HEK293 (cell line): ENCODE data around the gene COL24A1.

Source experiments
- CTCF ChIA-PET: fragments of 350-600 bp; formaldehyde crosslinking; extraction: SDS; loops from one replicate; lab custom pipeline; 2021; ENCODE audit warnings: antibody characterized with exemption; lab: Yijun Ruan, JAX
- POLR2A ChIA-PET: fragments of 300-600 bp; formaldehyde crosslinking; extraction: SDS; loops from one replicate; lab custom pipeline; 2020; ENCODE audit warnings: antibody characterized with exemption, inconsistent platforms; lab: Yijun Ruan, JAX
- H3K27ac ChIP-seq: fragments of 200-500 bp; sonication (Bioruptor generic); 2 replicates; pipeline ENCODE4 v1.5.1; 2014; ENCODE audit warnings: low read depth, low read length, control low read depth, inconsistent platforms; ENCODE audit errors: extremely low read depth
- H3K36me3 ChIP-seq, 2 experiments: fragments of 200-500 bp in 1 of 2; sonication (Bioruptor generic) in 1 of 2; 1 replicate in 1 of 2; 2 replicates in 1 of 2; pipeline ENCODE4 v1.5.1; 2014 to 2017; ENCODE audit warnings: inconsistent platforms in 2 of 2, low read length in 2 of 2; ENCODE audit not compliant: control insufficient read depth in 2 of 2, insufficient read depth in 1 of 2
- H3K4me1 ChIP-seq: fragments of 200-500 bp; sonication (Bioruptor generic); 2 replicates; pipeline ENCODE4 v1.5.1; 2014; ENCODE audit warnings: mild to moderate bottlenecking, low read length, inconsistent platforms; ENCODE audit not compliant: control insufficient read depth, insufficient read depth
- H3K4me3 ChIP-seq: 2 replicates; pipeline ENCODE4 v1.5.1; 2011; ENCODE audit warnings: low read depth, mild to moderate bottlenecking, control low read depth, low read length, moderate library complexity
- H3K9me3 ChIP-seq: fragments of 200-500 bp; sonication (Bioruptor generic); 2 replicates; pipeline ENCODE4 v1.5.1; 2014; ENCODE audit warnings: low read depth, low read length, inconsistent platforms; ENCODE audit not compliant: control insufficient read depth, insufficient read depth
- CTCF ChIP-seq: fragments of 450-650 bp; formaldehyde crosslinking; IDR thresholded peaks from 2 replicates; pipeline ENCODE4 v1.5.1; 2016; ENCODE audit warnings: missing biosample characterization, missing genetic modification characterization
- EGR2 ChIP-seq: fragments of 450-650 bp; formaldehyde crosslinking; IDR thresholded peaks from 2 replicates; pipeline ENCODE4 v1.5.1; 2016; ENCODE audit warnings: low read depth, missing biosample characterization, missing genetic modification characterization
- ELK4 ChIP-seq: IDR thresholded peaks from 2 replicates; pipeline ENCODE4 v1.6.1; 2011; ENCODE audit warnings: mild to moderate bottlenecking, low read depth, low read length, borderline replicate concordance
- GLIS2 ChIP-seq: fragments of 450-650 bp; formaldehyde crosslinking; IDR thresholded peaks from 2 replicates; pipeline ENCODE4 v1.5.1; 2016; ENCODE audit warnings: missing biosample characterization, missing genetic modification characterization
- HOXC10 ChIP-seq: sonication (generic); formaldehyde crosslinking; IDR thresholded peaks from 2 replicates; pipeline ENCODE4 v1.8.1; 2023; ENCODE audit warnings: mild to moderate bottlenecking, missing genetic modification reagents
- OVOL3 ChIP-seq: fragments of 450-650 bp; formaldehyde crosslinking; IDR thresholded peaks from 2 replicates; pipeline ENCODE4 v1.5.1; 2016; ENCODE audit warnings: missing biosample characterization, missing genetic modification characterization
- PRDM10 ChIP-seq: fragments of 450-650 bp; formaldehyde crosslinking; IDR thresholded peaks from 2 replicates; pipeline ENCODE4 v1.5.1; 2016; ENCODE audit warnings: missing biosample characterization, missing genetic modification characterization
- SALL2 ChIP-seq: fragments of 450-650 bp; formaldehyde crosslinking; IDR thresholded peaks from 2 replicates; pipeline ENCODE4 v1.5.0; 2017; ENCODE audit warnings: missing biosample characterization, mild to moderate bottlenecking, missing genetic modification characterization, borderline replicate concordance
- SP3 ChIP-seq: fragments of 450-650 bp; formaldehyde crosslinking; IDR thresholded peaks from 2 replicates; pipeline ENCODE4 v1.5.1; 2016; ENCODE audit warnings: missing biosample characterization, missing genetic modification characterization
- ZBTB20 ChIP-seq: fragments of 450-650 bp; formaldehyde crosslinking; IDR thresholded peaks from 2 replicates; pipeline ENCODE4 v1.5.1; 2016; ENCODE audit warnings: missing biosample characterization, missing genetic modification characterization
- ZBTB48 ChIP-seq: fragments of 450-650 bp; formaldehyde crosslinking; IDR thresholded peaks from 2 replicates; pipeline ENCODE4 v1.5.1; 2016; ENCODE audit warnings: missing biosample characterization, missing genetic modification characterization
- ZNF324 ChIP-seq: fragments of 450-650 bp; formaldehyde crosslinking; IDR thresholded peaks from 2 replicates; pipeline ENCODE4 v1.5.1; 2016; ENCODE audit warnings: missing biosample characterization, missing genetic modification characterization
- ZNF350 ChIP-seq: fragments of 450-650 bp; formaldehyde crosslinking; IDR thresholded peaks from 2 replicates; pipeline ENCODE4 v1.5.0; 2017; ENCODE audit warnings: missing biosample characterization, mild to moderate bottlenecking, missing genetic modification characterization
- ZNF362 ChIP-seq: fragments of 450-650 bp; formaldehyde crosslinking; IDR thresholded peaks from 2 replicates; pipeline ENCODE4 v1.5.1; 2016; ENCODE audit warnings: missing biosample characterization, missing genetic modification characterization
- ZNF404 ChIP-seq: fragments of 450-650 bp; formaldehyde crosslinking; IDR thresholded peaks from 2 replicates; pipeline ENCODE4 v1.5.1; 2017; ENCODE audit warnings: missing biosample characterization, missing genetic modification characterization
- ZNF473 ChIP-seq: fragments of 450-650 bp; formaldehyde crosslinking; IDR thresholded peaks from 2 replicates; pipeline ENCODE4 v1.5.1; 2017; ENCODE audit warnings: missing biosample characterization, missing genetic modification characterization
- ZNF555 ChIP-seq: fragments of 450-650 bp; formaldehyde crosslinking; conservative IDR thresholded peaks from 2 replicates; pipeline ENCODE4 v1.5.1; 2017; ENCODE audit warnings: missing biosample characterization, mild to moderate bottlenecking, missing genetic modification characterization, inconsistent platforms
- ZNF571 ChIP-seq: fragments of 450-650 bp; formaldehyde crosslinking; IDR thresholded peaks from 2 replicates; pipeline ENCODE4 v1.5.0; 2017; ENCODE audit warnings: missing biosample characterization, missing genetic modification characterization
- ZNF660 ChIP-seq: fragments of 450-650 bp; IDR thresholded peaks from 2 replicates; pipeline ENCODE4 v1.5.1; 2018; ENCODE audit warnings: missing biosample characterization, mild to moderate bottlenecking, missing genetic modification characterization
- ZNF707 ChIP-seq: fragments of 450-650 bp; formaldehyde crosslinking; IDR thresholded peaks from 2 replicates; pipeline ENCODE4 v1.5.1; 2016; ENCODE audit warnings: missing biosample characterization, missing genetic modification characterization
- ZNF837 ChIP-seq: fragments of 450-650 bp; formaldehyde crosslinking; IDR thresholded peaks from 2 replicates; pipeline ENCODE4 v1.5.1; 2016; ENCODE audit warnings: missing biosample characterization, missing genetic modification characterization

Gene COL24A1

GRCh38 chr1:85943526-85943925, 213.0 kb downstream of the COL24A1 start:
- ChIA-PET POLR2A (no interaction called here), CTCF (interaction anchor here (0.7 kb wide), 1 partner anchor 36 kb away, joined by 3 read pairs; no protein-coding TSS in a partner anchor)
- TF ChIP-seq ZNF473 (tag by site-specific recombination) (no peak), ZBTB20 (no peak), ZNF571 (tag by site-specific recombination) (no peak), ZNF555 (tag by site-specific recombination) (no peak), EGR2 (tag by site-specific recombination) (no peak), CTCF (tag by site-specific recombination) (no peak), ZNF837 (no peak), SP3 (tag by site-specific recombination) (no peak), ZNF707 (tag by site-specific recombination) (no peak), ZNF660 (no peak), PRDM10 (tag by site-specific recombination) (no peak), ELK4 (no peak), ZNF404 (tag by site-specific recombination) (no peak), GLIS2 (tag by site-specific recombination) (no peak), ZNF350 (tag by site-specific recombination) (no peak), OVOL3 (tag by site-specific recombination) (no peak)
- Histone ChIP-seq H3K9me3 (no peaks in the 10 kb centered on the region), H3K36me3 (no peaks in the 10 kb centered on the region), H3K4me3 (no peak overlapping the region), H3K27ac (no peak overlapping the region), H3K4me1 (no peaks in the 10 kb centered on the region)

- POLR2A ChIA-PET = no interaction called here
- H3K4me1 ChIP-seq = no peaks in the 10 kb centered on the region
- TF ChIP-seq ZNF362 = no peak
- TF ChIP-seq HOXC10 = no peak
- no peak for TF ChIP-seq SALL2 (tag by site-specific recombination)
- TF ChIP-seq ZBTB48 (tag by site-specific recombination) = no peak
- TF ChIP-seq ZNF324 (tag by site-specific recombination) = no peak
- H3K9me3 ChIP-seq = no peaks in the 10 kb centered on the region
- H3K27ac ChIP-seq = no peak overlapping the region
- no peak overlapping the region for H3K4me3 ChIP-seq
- no peaks in the 10 kb centered on the region for H3K36me3 ChIP-seq
- CTCF ChIA-PET = interaction anchor here (0.5 kb wide), 1 partner anchor 17 kb away, joined by 3 read pairs; no protein-coding TSS in a partner anchor
These were observed 215.8 kb downstream of the COL24A1 start for GRCh38 chr1:85940656-85941306.
